HEK293T (cell line): ENCODE results near the gene STEAP4.

ENCODE experiments used
- BHLHE40 ChIP-seq: fragments of 450-650 bp; IDR thresholded peaks from 2 replicates; pipeline ENCODE4 v1.6.1; 2016; ENCODE audit warnings: mild to moderate bottlenecking, moderate library complexity, borderline replicate concordance
- FOXM1 ChIP-seq: fragments of 450-650 bp; IDR thresholded peaks from 2 replicates; pipeline ENCODE4 v1.6.1; 2017; ENCODE audit warnings: mild to moderate bottlenecking, borderline replicate concordance

DNA sequence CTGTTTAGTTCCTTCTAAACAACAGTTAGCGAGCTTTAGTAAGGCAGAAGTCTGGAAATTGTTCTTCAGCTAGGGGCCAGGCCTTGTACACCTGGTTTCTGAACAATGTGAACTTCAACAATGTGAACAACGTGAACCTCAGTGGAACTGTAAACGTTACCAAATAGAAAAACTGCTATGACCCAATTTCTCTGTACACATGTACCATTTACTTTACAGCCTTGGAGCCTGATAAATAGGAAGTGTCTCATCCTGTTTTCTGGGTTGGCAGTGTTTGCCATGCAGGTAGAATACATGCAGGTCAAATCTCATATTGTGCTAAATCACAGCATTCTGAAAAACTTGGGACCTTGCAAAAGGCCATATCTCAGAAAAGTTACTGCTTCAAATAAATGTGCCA, 1.6 kb downstream of the STEAP4 start:
- TF ChIP-seq BHLHE40 (no peak), FOXM1 (no peak)
